C4-2B (cell line): ENCODE results near the gene ELOVL7.

Source experiments
- CTCF ChIP-seq: fragments of 450-650 bp; conservative IDR thresholded peaks from 2 replicates; pipeline ENCODE4 v1.5.1; 2017; ENCODE audit warnings: mild to moderate bottlenecking
- ZFX ChIP-seq: fragments of 450-650 bp; IDR thresholded peaks from 2 replicates; pipeline ENCODE4 v1.6.1; 2017

- TF ChIP-seq CTCF, result no peak
- TF ChIP-seq ZFX, result no peak
These were observed 131.1 kb downstream of the ELOVL7 start for GRCh38 chr5:60712950-60713349.
